Activated naive CD8-positive, alpha-beta T cell treated with anti-CD3 and anti-CD28 coated beads, Interleukin-2, amount 50 U/mL, for 16 hours (primary cell): ENCODE results near the gene PUS1.
A peak's percentile ranks its signal among the peaks of the same experiment; 100 is the strongest.
"Not testable (repeated sequence)": the region's sequence is repeated elsewhere in the genome, so short reads cannot be mapped to it uniquely, and the experiment has no call there.

Source experiments
- DNase-seq: peaks from one replicate; pipeline ENCODE4 v3.0.0-alpha.2; 2020; ENCODE audit warnings: low read depth, low spot score

PUS1 gene

DNA sequence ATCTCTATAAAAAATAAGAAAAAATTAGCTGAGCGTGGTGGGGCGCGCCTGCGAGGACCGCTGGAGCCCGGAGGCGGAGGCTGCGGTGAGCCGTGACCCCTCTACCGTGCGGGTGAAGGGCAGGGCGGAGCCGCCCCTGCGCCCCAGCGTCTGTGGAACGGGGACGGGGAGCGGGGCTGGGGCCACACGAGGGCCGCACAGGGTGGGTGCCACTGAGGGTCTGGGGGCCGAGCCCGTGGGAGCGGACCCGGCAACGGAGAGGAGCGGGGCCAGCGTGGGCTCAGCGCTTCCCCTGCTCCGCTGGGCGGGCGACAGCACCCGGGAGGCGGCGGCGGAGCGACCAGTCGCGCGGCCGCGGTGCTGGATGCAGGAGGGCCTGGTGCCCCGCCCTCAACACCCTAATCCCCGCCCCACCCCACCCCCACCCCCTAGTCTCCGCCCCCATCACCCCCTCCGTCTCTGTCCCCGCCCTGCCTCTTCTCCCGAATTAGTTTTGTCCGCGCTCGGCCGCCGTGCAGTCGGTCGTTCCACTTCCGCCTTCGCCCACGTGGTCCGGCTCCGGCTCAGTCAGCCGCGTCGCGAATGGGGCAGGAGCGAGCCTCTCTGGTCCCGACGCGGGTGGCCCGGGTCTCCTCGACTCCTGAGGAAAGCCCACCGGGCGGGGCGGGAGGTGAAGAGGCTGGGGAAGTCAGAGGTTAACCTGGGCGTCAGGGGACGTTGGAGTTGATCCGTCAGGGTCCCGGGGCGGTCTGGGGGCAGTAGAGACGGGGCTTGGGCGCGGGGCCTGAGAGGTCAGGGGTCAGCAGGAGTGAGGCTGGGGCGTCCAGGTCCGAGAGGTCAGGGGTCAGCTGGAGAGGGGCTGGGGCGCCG, at the start of gene PUS1:
Gene PUS1 (plus strand): TSS at position 566 of the 870 bp plus-strand sequence. CDS start 447 bp downstream, outside the sequence.
- peak; percentile 84 for DNase-seq

DNA sequence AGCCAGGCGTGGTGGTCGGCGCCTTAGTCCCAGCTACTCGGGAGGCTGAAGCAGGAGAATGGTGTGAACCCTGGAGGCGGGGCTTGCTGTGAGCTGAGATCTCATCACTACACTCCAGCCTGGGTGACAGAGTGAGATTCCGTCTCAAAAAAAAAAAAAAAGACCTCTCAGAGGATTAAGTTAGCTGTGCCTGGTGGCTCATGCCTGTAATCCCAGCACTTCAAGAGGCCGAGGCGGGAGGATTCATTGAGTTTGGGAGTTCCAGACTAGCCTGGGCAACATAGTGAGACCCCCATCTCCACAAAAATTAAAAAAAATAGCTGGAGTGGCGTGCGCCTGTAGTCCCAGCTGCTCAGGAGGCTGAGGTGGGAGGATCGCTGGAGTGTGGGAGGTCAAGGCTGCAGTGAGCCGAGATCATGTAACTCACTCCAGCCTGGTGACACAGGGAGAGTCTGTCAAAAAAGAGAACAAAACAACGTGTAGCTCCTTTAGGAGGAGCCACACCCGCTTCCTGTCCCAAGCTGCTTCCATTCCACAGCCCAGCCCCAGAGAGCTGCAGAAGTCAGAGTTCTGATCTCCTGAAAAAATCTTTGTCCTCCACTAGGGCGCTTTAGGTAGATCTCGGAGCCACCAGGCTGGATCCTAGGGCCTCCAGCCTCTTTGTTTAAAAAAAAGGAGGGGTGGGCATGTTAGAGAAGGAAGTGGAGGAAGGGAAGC, 46.1 kb upstream of the PUS1 start:
- DNase-seq: no peak

DNA sequence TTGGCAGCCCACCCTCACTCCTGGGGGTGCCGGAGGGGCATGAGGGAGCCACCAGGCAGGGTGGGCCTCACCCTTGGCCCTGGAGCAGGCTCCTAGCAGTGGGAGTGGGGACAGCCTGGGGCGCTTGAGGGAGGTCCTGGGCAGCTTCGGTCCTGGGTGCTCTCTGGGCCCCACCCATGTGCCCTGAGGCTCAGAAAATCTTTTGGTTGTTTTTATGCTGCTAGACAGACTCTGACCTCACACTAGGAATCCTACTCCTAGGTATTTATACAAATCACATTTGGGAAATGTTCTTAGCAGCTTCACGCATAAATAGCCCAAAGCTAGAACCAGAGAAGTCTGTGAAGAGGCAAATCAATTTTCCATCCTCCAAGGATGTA, 45.6 kb upstream of the PUS1 start:
- DNase-seq: no peak

DNA sequence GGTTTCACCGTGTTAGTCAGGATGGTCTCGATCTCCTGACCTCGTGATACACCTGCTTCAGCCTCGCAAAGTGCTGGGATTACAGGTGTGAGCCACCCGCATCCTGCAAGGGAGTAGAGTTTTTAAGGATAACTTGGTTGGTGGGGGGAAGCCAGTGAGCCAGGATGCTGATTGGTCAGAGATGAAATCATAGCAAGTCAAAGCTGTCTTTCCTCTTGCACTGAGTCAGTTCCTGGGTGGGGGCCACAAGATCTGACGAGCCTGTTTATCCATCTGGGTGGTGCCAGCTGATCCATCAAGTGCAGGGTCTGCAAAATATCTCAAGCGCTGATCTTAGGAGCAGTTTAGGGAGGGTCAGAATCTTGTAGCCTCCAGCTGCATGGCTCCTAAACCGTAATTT, 44.0 kb upstream of the PUS1 start:
- not testable (repeated sequence) for DNase-seq

DNA sequence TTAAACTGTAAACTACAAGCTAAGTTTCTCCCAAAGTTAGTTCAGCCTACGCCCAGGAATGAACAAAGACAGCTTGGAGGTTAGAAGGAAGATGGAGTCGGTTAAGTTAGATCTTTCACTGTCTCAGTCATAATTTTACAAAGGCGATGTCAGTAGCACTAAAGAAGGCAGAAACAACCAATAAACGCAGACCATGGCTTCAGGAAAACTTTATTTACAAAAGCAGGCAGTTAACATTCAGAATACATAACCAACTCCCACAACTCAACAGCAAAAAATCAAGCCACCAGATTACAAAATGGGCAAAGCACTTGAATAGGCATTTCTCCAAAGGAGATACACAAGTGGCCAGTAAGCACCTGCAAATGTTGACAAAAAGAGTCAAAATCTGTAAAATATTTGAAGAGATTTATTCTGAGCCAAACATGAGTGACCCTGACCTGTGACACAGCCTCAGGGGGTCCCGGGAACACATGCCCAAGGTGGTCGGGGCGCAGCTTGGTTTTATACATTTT, 43.5 kb upstream of the PUS1 start:
- DNase-seq: no peak

DNA sequence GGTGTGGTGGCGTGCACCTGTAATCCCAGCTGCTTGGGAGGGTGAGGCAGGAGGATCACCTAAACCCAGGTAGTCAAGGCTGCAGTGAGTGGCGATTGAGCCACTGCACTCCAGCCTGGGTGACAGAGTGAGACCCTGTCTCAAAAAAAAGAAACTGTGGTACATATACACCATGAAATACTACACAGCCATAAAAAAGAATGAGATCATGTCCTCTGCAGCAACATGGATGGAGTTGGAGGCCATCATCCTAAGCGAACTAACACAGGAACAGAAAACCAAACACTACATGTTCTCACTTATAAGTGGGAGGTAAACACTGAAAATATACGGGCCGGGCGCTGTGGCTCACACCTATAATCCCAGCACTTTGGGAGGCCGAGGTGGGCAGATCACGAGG, 37.4 kb upstream of the PUS1 start:
- not testable (repeated sequence) for DNase-seq

DNA sequence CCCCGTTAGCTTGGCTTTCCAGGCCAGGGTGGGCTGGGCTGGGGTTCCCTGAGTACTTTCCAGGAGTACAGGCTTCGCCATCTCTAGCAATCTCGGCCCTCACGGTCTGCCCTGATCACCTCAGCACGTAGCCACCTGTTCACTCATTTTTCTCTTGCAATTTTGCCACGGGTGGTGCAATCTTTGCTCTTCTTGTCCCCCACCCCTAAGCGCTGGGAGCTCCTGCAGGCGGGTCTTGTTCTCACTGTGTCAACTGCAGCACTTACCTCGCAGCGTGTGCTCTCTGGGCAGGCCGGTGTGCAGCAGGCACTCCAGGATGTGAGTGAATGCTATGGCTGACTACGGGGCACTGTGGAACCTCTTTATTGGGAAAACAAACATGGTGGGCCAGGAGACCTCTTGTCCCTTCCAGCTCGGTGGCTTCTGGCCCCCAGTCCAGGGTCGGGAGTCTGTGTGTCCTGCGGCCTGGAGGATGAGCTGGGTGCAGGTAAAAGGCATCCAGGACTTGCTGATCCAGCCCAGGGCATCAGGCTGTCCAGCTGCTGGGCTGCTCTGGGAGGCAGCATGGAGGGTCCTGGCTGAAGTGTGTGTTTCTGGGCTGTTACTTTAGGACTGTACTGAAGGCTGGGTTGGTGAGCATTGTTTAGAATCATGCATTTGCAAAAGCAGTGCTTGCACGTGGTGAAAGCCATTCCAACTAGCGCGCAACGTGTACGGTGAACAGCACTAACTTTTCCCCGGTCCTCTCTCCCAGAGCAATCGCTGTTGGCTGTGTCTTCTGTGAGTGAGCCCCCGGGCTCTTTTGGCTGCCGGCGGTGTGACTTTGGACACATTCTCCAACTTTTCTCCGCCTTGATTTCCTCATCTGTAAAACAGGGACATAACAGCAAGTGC, 36.1 kb upstream of the PUS1 start:
- no peak for DNase-seq

DNA sequence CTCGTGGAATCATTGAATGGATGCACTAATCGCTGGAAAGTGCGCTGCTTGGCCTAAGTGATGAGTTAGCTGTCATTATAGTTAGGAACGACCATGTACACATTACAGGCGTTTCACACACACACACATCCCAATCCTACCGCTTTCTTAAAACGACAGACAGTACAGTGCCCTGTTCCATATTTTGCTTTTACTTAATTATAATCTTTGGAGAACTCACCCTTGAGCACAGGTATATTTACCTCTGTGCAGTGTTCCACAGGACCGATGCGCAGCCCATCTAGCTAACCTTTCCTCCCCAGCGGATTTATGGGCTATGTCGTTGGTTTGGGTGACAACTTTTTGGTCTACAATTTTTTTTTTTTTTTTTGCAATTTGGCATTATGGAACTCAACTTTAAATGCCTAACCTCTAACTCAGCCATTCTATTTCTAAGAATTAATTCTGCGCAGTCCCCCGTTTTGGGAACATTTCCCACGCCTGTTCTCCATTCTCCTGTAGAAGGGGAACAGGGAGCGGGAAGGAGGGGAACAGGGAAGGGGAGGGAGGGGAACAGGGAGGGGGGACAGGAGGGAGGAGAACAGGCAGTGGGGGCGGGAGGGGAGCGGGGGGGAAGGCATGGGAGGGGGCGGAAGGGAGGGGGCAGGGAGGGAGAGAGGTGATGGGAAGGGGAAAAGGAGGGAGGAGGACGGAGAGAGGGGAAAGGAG, 35.3 kb upstream of the PUS1 start:
- no peak for DNase-seq

DNA sequence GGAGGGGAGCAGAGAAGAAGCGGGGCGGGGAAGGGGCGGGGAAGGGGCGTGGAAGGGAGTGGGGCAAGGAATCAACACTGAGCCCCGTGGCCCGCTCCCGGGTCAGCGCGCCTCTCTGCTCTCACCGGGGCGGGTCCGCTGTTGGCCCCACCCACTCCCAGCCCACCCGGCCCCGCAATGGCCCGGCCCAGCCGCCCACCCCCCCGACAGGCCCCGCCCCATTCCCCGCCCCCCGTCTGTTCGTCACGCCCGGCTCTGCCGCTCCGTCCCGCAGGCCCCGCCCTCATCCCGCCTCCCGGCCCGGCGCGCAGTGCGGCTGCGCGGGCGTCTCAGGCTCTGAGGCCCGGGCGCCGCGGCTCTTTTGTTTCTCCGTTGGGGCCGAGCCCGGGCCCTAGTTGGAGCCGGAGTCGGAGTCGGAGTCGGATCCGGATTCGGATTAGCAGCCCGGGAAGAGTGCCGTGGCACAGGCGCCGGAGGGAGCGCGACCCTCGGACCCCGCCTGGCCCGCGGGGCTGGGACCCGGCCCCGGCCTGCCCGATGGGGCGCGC, 34.7 kb upstream of the PUS1 start, which contains the start of gene ULK1:
Gene ULK1 (plus strand): TSS at position 310 of the 548 bp plus-strand sequence. CDS start 380 bp downstream, outside the sequence.
- DNase-seq: peak; percentile 91

DNA sequence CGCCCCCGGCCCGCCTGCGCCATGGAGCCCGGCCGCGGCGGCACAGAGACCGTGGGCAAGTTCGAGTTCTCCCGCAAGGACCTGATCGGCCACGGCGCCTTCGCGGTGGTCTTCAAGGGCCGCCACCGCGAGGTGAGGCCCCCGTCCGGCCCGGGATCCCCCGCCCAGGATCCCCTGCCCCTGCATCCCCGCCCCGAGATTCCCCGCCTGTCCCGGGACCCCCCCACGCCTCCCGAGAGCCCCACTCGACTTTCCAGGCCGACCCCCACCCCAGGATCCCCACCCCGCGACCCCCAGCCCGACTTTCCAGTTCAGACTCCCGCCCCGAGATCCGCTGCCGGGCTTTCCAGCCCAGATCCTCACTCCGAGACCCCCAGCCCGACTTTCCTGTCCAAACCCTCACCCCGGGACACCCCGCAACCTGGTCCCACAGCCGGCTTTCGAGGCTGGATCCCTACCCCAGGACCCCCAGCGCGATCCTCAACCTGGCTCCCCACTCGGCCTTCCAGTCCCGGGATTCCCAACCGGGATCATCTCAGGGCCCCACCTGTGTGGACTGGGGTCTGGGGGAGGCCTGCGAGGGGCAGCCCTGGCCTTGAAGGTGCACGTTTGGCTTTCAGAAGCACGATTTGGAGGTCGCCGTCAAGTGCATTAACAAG, 34.0 kb upstream of the PUS1 start:
- DNase-seq: no peak

DNA sequence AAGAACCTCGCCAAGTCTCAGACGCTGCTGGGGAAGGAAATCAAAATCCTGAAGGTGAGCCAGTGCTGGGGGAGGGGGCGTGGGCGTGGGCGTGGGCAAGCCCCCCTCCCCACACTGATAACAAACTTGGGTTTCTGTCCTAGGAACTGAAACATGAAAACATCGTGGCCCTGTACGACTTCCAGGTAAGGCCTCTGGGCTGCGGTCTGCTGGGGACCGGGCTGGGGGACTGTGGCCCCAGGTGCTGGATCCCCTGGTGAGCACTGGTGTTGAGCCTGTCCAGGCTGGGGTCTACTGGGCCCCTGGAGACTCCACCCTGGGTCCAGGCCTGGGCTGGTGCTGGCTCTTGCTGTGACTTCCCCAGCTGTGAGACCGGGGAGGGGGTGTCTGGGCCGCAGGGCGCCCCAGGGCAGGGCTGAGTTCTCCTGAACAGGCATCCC, 33.4 kb upstream of the PUS1 start:
- DNase-seq: no peak

DNA sequence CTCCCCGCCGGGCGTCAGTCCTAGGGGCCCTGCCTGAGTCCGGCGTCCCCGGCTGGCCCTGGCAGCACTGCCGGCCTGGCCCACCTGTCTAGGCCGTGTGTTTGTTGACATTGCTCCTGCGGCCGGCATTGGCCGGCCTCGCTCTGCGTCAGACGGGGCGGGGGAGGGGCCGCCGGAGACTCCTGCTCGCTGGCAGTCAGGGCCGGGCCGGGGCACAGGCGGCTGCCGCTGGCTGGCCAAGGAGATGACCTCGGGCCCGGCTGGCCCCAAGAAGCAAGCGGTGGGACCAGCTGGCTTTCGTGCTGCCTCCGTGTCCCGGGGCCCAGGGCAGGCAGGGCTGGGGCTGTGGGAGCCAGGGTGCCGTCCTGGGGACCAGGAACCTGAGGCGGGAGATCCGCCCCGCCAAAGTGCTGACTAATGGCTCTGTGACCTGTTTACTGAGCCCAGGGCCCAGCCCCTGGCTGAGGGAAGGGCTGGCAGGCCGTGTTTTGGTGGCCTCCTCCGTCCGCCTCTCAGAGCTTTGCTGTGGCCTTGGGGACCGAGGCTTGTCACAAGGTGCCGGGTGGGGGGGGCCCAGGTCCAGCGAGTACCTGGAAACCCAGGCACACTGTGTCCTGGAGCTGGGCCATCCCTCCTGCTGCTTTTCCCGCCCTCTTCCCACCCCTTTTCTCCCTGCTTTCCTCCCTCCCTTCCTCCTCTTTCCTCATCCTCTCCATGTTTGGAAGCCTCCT, 32.8 kb upstream of the PUS1 start:
- no peak for DNase-seq

DNA sequence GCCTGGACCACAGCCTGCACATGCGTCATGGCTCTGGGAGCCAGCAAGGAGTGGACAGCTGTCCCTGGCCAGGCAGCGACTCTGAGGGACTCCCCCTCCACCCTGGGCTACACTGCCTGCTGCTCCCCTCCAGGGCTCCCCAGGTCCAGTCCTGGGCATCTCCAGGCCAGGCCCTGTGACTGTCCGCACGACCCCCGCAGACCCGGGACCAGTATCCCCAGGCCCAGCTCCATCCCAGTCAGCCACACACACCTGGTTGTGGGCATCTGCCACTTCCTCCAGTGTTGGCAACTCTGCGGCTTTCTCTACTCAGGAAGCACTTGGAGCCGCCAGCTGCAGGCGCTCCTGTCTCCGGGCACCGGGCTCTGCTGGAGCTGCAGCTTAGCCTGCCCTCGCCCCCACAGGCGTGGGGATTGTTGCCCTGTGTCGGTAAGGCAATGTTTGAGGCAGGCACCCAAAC, 32.2 kb upstream of the PUS1 start:
- no peak for DNase-seq

DNA sequence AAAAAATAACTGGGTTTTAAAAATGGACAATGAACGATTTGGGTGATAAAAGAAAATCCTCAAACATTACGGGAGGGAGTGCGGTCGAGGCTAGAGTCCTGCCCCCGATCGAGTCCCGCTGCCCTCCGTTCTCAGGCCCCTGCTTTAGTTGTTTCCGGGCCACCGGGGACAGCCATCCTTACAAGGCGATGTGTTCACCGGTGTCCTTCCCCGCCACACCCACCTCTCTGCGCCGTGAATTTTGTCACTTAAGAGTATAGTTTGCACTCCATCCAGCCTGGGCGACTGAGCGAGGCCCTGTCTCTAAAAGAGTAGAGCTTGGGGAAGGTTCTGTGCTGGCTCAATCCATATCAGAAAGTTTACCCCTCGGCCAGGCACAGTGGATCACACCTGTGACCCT, 31.8 kb upstream of the PUS1 start:
- DNase-seq: no peak

DNA sequence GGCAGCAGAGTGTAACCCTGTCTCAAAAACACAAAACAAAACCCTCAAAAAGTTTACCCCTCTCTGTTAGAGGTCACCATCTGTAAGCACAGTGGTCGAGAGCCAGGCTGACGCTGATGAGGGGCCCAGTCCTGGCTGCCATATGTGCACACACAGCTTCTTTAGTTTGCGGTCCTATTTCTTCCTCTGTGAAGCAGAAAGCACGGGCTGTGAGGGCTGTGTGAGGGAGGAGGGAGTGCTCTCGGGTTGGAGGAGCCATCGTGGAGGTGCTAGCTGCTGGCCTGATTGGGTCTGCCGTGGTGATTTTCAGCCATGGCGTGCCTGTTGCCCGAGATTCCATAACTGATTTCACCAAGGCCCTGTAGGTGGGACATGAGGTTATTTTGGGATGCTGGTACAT, 31.2 kb upstream of the PUS1 start:
- DNase-seq: no peak

DNA sequence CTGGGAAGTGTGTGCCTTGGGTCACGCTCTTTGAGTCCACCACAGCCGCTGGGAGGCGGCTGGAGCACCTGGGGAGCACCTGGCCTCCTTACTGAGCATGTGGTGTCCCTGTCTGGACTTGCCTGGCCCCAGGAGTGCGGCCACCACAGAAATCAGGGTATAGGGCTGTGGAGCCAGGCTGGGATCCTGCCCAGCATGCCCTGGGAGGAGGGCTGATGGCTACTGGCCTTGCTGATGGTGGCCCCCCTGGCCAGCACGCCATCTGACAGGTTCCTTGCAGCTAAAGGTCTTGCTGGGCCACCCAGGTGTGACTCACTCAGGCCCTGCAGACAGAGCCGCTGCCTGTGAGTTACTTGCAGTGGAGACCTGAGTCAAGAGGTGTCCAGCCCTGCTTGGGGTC, 28.7 kb upstream of the PUS1 start:
- DNase-seq: no peak

DNA sequence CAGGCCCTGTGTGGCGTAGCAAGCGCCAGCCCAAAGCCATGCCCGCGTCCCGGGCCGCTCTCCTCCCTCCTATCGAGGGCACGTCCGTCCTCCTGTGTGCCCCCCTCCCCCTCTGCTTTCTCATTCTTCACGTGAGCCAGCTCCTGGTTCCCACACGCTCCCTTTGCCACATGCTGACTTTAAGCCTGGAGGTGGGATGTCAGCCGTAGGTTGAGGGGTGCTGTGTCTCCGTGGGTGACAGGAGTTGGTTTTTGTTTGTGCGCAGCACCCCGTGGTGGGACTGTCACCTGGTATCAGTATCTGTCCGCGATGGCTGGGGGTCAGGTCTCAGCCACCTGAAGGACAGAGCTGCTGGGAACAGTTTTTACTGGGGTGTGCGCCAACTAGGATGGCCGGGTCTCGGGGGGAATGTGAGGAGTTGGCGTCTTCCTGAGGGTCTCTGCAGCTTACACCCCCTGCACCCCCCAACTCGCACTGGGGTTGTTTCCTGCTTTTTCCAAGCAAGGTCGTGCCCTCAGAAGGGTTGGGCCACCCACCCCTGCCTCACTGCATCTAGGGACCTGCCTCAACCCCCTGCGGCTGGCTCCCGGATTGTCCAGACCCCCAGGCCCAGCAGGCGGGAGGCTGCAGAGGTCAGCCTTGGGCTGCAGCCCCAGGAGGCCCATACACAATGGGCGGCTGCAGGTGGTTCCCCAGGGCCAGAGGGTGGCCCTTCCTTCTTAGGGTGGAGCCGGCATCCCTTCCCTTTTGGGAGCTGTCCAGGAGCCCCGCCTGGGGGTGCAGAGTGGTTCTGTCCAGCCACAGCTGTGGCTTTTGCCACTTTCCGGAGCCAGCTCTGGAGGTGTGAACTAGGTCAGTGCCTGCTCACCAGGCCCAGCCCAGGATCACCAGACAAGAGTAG, 27.4 kb upstream of the PUS1 start:
- DNase-seq: no peak
